SK-N-MC (cell line): ENCODE results near the gene C2CD4D.

ENCODE experiments used
- EZH2 ChIP-seq: fragments of 200-600 bp; sonication (generic); IDR thresholded peaks from one replicate; pipeline ENCODE4 v1.6.1; 2017; ENCODE audit warnings: antibody characterized with exemption
- POLR2AphosphoS5 ChIP-seq: IDR thresholded peaks from 2 replicates; pipeline ENCODE4 v1.6.1; 2012; ENCODE audit warnings: mild to moderate bottlenecking, low read depth, low read length, borderline replicate concordance

GRCh38 chr1:151833172-151833900 lies 6.3 kb downstream of the C2CD4D start:
- TF ChIP-seq EZH2 (no peak), POLR2AphosphoS5 (no peak)
